Middle frontal gyrus (tissue), 1 donor: ENCODE results near the gene ETNK2.

ENCODE experiments used
- DNase-seq: peaks from one replicate; pipeline ENCODE4 v3.0.0-alpha.2; 2015; ENCODE audit warnings: low spot score; ENCODE audit errors: extremely low spot score

ETNK2 gene

GRCh38 chr1:204151552-204152309 lies at the start of gene ETNK2:
TSS of gene ETNK2 (minus strand) at chr1:204152044. CDS start at chr1:204151852, 192 bp downstream.
- no peak for DNase-seq

GRCh38 chr1:204201348-204202040 lies 49.6 kb upstream of the ETNK2 start:
- DNase-seq, result no peak

GRCh38 chr1:204199579-204199978 lies 47.7 kb upstream of the ETNK2 start:
- no peak for DNase-seq

- DNase-seq, result no peak
Observed at GRCh38 chr1:204198348-204199340, 46.8 kb upstream of the ETNK2 start.

- no peak for DNase-seq
Observed at GRCh38 chr1:204197068-204197467, 45.2 kb upstream of the ETNK2 start.

- no peak for DNase-seq
Observed at GRCh38 chr1:204196068-204196795, 44.4 kb upstream of the ETNK2 start, which contains the start of gene KISS1. TSS of gene KISS1 (minus strand) at chr1:204196491. CDS start at chr1:204192876, 3,615 bp downstream.

- DNase-seq, result no peak
Observed at GRCh38 chr1:204194771-204195170, 42.9 kb upstream of the ETNK2 start.

GRCh38 chr1:204194080-204194479 lies 42.2 kb upstream of the ETNK2 start:
- no peak for DNase-seq

- no peak for DNase-seq
Observed at GRCh38 chr1:204192589-204193352, 40.9 kb upstream of the ETNK2 start.

- no peak for DNase-seq
Observed at GRCh38 chr1:204192046-204192445, 40.2 kb upstream of the ETNK2 start.

GRCh38 chr1:204191456-204191855 lies 39.6 kb upstream of the ETNK2 start:
- DNase-seq, result no peak

- no peak for DNase-seq
Observed at GRCh38 chr1:204190212-204191211, 38.7 kb upstream of the ETNK2 start.

GRCh38 chr1:204188959-204189639 lies 37.3 kb upstream of the ETNK2 start:
- no peak for DNase-seq

GRCh38 chr1:204186597-204186996 lies 34.8 kb upstream of the ETNK2 start:
- no peak for DNase-seq

GRCh38 chr1:204181116-204181515 lies 29.3 kb upstream of the ETNK2 start:
- no peak for DNase-seq

- DNase-seq, result no peak
Observed at GRCh38 chr1:204180133-204180532, 28.3 kb upstream of the ETNK2 start.

- no peak for DNase-seq
Observed at GRCh38 chr1:204178487-204179281, 26.8 kb upstream of the ETNK2 start.
